SU-DHL-6 (cell line): ENCODE measurements around the gene OSM.

Experiments
- H2AFZ ChIP-seq: fragments of 200-600 bp; sonication (generic); 2 replicates; pipeline ENCODE4 v1.6.1; 2014; ENCODE audit warnings: low read depth, mild to moderate bottlenecking, moderate library complexity, mixed read lengths, antibody characterized with exemption, low read length; ENCODE audit not compliant: severe bottlenecking
- H3F3A ChIP-seq: fragments of 200-600 bp; shearing (Covaris generic); 2 replicates; pipeline ENCODE4 v1.6.0; 2016; ENCODE audit warnings: antibody characterized with exemption, mild to moderate bottlenecking; ENCODE audit not compliant: insufficient read depth
- H3K27ac ChIP-seq: fragments of 200-600 bp; sonication (generic); 2 replicates; pipeline ENCODE4 v1.5.1; 2016; ENCODE audit warnings: low read depth, mild to moderate bottlenecking, low read length, moderate library complexity, mixed read lengths
- H3K27me3 ChIP-seq: fragments of 200-600 bp; sonication (generic), shearing (Covaris generic); 2 replicates; pipeline ENCODE4 v1.6.0; 2014; ENCODE audit warnings: mild to moderate bottlenecking, low read length
- H3K36me3 ChIP-seq: fragments of 200-600 bp; sonication (generic); 2 replicates; pipeline ENCODE4 v1.6.1; 2014; ENCODE audit warnings: mild to moderate bottlenecking, low read length, mixed read lengths
- H3K4me2 ChIP-seq: fragments of 300-600, 200-600 bp; shearing (Covaris generic), sonication (generic); 2 replicates; pipeline ENCODE4 v1.6.0; 2014; ENCODE audit warnings: low read length, low read depth, mild to moderate bottlenecking; ENCODE audit not compliant: poor library complexity, severe bottlenecking
- H3K4me3 ChIP-seq: fragments of 200-600 bp; sonication (generic); 2 replicates; pipeline ENCODE4 v1.5.1; 2014; ENCODE audit warnings: antibody characterized with exemption, low read length, mild to moderate bottlenecking, mixed read lengths; ENCODE audit not compliant: insufficient read depth, poor library complexity, severe bottlenecking
- H3K79me2 ChIP-seq: fragments of 200-600 bp; sonication (generic); 2 replicates; pipeline ENCODE4 v1.6.1; 2014; ENCODE audit warnings: mild to moderate bottlenecking, low read length, moderate library complexity; ENCODE audit not compliant: insufficient read depth
- H3K9ac ChIP-seq: fragments of 200-600 bp; sonication (generic); 2 replicates; pipeline ENCODE4 v1.7.0; 2014; ENCODE audit warnings: mild to moderate bottlenecking, low read length
- H3K9me2 ChIP-seq: fragments of 200-600 bp; sonication (generic); replicated peaks from 2 replicates; pipeline ENCODE4 v1.6.1; 2014; ENCODE audit warnings: low read length; ENCODE audit not compliant: insufficient read depth
- H3K9me3 ChIP-seq: fragments of 200-600 bp; sonication (generic); 2 replicates; pipeline ENCODE4 v1.6.1; 2014; ENCODE audit warnings: low read length, mixed read lengths; ENCODE audit not compliant: insufficient read depth
- H4K20me1 ChIP-seq: fragments of 200-600 bp; sonication (generic); 2 replicates; pipeline ENCODE4 v1.6.1; 2014; ENCODE audit warnings: low read depth, mild to moderate bottlenecking, antibody characterized with exemption, low read length, moderate library complexity, mixed read lengths
- EZH2phosphoT487 ChIP-seq: fragments of 200-600 bp; sonication (generic), shearing (Covaris generic); conservative IDR thresholded peaks from 2 replicates; pipeline ENCODE4 v1.6.1; 2018; ENCODE audit warnings: mild to moderate bottlenecking, antibody characterized with exemption, low read length, moderate library complexity, mixed read lengths
- TF ChIP-seq, protein P1 (sequence below): fragments of 200-600 bp; sonication (generic); IDR thresholded peaks from one replicate; pipeline ENCODE4 v1.5.1; 2017; ENCODE audit warnings: antibody characterized with exemption, mild to moderate bottlenecking, low read length, moderate library complexity; ENCODE audit not compliant: insufficient read depth, poor library complexity, severe bottlenecking

Gene OSM

DNA sequence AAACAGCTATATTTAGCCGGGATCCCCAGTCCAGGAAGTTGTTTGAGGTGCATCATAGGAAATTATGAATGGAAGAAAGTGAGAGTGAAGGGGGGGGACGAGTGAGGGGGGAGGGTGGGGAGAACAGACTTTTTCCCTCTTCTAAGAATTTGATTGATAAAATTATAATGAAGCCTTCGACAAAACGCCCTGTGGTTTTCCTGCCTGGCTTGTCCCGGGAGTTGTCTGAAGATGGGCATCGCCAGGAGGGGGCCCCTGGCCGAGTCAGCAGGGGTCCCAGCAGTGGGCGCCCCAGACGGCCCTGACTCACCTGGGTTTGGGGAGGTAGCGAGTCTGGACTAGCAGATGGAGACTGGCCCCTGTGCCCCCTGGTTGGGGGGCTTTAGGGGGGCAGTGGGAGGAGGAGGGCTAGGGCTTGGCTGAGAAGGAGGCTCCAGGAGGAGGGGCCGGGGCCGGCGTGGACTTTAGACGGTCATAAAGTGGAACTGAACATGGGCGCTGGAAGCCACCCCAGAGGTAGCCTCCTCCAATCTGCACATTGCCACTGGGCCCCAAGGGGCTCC is 19.8 kb downstream of the OSM start:
- Histone ChIP-seq H3K9me3 (no peaks in the 10 kb centered on the region), H3K9ac (no peak overlapping the region), H3K4me2 (no peak overlapping the region), H3K79me2 (no peaks in the 10 kb centered on the region), H3F3A (no peaks in the 10 kb centered on the region), H3K9me2 (no peaks in the 10 kb centered on the region), H3K4me3 (no peak overlapping the region), H4K20me1 (no peaks in the 10 kb centered on the region), H3K27me3 (no peaks in the 10 kb centered on the region; the same call in 1 of the 2 replicates), H2AFZ (no peak overlapping the region), H3K36me3 (no peaks in the 10 kb centered on the region), H3K27ac (no peak overlapping the region)
- TF ChIP-seq EZH2phosphoT487, result no peak
- TF ChIP-seq, protein P1, sequence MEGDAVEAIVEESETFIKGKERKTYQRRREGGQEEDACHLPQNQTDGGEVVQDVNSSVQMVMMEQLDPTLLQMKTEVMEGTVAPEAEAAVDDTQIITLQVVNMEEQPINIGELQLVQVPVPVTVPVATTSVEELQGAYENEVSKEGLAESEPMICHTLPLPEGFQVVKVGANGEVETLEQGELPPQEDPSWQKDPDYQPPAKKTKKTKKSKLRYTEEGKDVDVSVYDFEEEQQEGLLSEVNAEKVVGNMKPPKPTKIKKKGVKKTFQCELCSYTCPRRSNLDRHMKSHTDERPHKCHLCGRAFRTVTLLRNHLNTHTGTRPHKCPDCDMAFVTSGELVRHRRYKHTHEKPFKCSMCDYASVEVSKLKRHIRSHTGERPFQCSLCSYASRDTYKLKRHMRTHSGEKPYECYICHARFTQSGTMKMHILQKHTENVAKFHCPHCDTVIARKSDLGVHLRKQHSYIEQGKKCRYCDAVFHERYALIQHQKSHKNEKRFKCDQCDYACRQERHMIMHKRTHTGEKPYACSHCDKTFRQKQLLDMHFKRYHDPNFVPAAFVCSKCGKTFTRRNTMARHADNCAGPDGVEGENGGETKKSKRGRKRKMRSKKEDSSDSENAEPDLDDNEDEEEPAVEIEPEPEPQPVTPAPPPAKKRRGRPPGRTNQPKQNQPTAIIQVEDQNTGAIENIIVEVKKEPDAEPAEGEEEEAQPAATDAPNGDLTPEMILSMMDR, result no peak

DNA sequence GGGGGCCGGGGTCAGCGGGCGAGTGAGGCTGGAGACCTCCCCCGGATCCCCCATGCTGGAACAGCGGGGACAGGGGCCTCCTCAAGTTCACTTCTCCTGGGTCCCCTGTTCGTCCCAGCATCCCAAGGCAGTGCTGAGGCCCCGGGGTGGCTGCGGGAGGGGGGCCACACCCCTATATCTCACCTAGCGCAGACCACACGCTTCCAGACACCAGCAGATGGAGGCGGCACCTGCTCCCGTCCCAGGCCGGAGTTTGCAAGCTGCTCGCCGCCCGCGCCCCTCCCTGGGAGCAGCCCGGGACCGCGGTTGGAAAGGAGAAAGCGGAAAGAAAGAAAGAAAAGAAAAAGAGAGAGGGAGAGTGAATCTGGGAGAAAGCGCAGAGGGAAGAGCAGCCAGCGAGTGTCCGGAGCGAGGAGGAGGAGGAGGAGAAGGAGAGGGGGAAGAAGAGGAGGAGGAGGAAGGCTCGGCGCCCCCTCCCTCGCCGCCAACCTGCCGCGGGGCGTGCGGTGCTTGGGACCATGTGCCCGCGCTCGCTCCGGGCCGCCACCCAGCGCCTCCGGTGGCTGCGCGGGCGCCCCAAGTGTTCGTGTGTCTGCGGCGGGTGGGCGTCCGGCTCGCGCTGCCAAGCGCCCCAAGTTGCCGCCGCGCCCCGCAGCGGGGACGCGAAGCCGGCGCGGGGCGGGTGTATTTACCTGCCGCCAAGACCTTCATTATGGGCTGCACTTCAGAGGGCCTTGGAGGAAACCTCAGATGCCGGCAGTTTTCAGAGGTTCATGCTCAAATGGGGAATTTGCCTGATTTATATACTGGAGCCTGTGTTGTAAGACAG is 20.5 kb downstream of the OSM start, which contains the start of gene LIF:
Gene LIF (minus strand): TSS at position 775 of the 829 bp plus-strand sequence. CDS start 64 bp downstream, at position 711.
- Histone ChIP-seq H3K36me3 (no peaks in the 10 kb centered on the region), H4K20me1 (no peaks in the 10 kb centered on the region), H3K9me3 (no peaks in the 10 kb centered on the region), H3K79me2 (no peaks in the 10 kb centered on the region), H3K27me3 (no peaks in the 10 kb centered on the region; the same call in 1 of the 2 replicates), H3K9me2 (no peaks in the 10 kb centered on the region), H3K4me2 (no peak within 1 kb of the TSS), H2AFZ (no peak within 1 kb of the TSS), H3K9ac (no peak within 1 kb of the TSS), H3F3A (no peaks in the 10 kb centered on the region), H3K27ac (no peak within 1 kb of the TSS), H3K4me3 (no peak within 1 kb of the TSS)
- TF ChIP-seq, protein P1, result no peak
- no peak for TF ChIP-seq EZH2phosphoT487

DNA sequence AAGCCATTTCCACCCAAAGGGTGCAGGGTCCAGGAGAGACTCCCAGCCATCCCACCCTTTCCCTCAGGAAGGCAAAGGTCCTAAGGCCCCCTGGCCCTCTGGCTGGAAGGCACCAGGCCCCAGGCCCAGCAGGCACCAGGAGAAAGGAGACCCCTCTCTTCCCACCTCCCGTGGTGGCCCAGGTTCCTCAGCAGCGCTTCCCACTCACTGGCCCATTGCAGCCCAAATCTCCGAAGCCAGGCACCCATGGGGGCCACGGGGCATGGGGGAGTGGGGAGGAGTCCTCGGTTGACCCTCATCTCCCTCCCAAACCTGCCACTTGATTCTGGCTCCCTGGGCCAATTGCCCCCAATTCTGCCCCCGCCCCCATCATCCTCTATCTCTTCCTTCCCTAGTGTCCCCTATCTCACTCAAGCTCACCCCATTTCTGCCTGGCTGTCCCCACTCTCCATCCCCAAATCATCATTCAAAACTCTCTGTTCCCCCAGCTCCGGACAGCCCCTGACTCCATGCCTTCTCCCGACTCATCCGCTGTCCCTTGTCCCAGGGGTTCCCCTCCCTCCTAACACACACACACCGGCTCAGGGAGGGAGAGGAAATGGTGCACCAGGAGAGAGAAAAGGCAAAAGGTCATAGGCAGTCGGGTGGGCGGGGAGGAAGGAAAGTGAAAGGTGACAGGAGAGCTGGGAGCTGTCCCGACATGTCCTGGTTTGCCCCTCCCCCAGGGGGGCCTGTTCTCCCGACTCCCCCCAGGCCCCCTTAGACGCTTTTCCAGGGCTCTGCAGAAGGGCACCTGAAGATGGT is 21.3 kb downstream of the OSM start:
- Histone ChIP-seq H3K9ac (no peak overlapping the region), H4K20me1 (no peaks in the 10 kb centered on the region), H2AFZ (no peak overlapping the region), H3K9me2 (no peaks in the 10 kb centered on the region), H3F3A (no peaks in the 10 kb centered on the region), H3K4me2 (no peak overlapping the region), H3K36me3 (no peaks in the 10 kb centered on the region), H3K27ac (no peak overlapping the region), H3K9me3 (no peaks in the 10 kb centered on the region), H3K27me3 (no peaks in the 10 kb centered on the region), H3K4me3 (no peak overlapping the region), H3K79me2 (no peaks in the 10 kb centered on the region)
- no peak for TF ChIP-seq EZH2phosphoT487
- TF ChIP-seq, protein P1, result no peak
